ENCODE measurements around the gene CPXM2.
A peak's percentile ranks its signal among the peaks of the same experiment; 100 is the strongest.

CPXM2 gene

DNA sequence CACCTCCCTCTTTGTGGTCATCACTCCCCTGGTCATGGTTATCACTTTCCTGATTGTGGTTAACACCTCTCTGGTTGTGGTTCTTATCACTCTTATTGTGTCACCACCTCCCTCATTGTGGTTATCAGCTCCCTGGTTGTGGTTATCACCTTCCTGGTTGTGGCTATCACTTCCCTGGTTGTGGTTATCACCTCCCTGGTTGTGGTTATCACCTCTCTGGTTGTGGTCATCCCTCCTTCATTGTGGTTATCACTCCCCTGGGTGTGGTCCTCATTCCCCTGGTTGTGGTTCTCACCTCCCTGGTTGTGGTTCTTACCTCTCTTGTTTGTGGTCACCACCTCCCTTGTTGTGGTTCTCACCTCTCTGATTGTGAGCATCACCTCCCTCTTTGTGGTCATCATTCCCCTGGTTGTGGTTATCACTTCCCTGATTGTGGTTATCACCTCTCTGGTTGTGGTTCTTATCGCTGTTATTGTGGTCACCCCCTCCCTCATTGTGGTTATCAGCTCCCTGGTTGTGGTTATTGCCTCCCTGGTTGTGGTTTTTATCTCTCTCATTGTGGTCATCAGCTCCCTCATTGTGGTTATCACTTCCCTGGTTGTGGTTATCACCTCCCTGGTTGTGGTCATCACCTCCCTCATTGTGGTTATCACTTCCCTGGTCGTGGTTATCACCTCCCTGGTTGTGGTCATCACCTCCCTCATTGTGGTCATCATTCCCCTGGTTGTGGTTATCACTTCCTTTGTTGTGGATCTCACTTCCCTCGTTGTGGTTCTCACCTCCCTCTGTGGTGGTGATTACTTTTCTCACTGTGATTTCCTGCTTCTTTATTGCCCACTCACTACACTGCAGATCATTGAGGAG, 118.7 kb downstream of the CPXM2 start:
- no peak for DNase-seq

DNA sequence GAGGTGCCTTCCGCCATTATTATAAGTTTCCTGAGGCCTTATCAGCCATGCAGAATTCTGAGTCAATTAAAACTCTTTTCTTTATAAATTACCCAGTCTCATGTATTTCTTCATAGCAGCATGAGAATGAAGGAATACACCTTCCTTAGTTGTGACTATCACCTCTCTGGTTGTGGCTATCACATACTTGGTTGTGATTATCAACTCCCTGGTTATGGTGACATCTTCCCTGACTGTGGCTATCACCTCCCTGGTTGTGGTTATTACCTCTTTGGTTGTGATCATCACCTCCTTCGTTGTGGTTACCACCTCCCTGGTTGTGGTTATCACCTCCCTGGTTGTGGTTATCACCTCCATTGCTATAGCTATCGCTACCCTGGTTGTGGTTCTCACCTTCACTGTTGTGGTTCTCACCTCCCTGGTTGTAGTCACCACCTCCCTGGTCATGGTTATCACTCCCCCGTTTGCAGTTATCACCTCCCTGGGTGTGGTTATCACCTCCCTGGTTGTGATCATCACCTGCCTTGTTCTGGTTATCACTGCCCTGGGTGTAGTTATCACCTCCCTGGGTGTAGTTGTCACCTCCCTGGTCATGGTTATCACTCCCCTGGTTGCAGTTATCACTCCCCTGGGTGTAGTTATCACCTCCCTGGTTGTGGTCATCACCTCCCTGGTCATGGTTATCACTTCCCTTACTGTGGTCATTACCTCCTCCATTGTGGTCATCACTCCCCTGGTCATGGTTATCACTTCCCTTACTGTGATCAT, 119.5 kb downstream of the CPXM2 start:
- DNase-seq: no peak

DNA sequence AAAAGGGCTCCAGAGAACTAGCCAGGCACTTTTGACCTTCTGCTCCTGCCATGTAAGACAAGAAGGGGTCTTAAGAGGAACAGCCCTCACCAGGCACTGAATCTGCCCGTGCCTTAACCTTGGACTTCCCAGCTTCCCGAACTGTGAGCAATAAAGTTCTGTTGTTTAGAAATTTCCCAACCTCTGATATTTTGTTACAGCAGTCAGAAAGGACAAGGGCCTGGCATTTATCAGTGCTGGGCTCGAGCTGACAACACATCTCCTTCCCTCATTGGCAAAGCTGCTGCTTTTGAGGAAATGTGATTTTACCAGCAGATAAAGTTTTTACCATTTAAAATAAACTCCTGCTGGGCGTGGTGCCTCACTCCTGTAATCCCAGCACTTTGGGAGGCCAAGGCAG, 122.0 kb downstream of the CPXM2 start:
- DNase-seq: no peak

DNA sequence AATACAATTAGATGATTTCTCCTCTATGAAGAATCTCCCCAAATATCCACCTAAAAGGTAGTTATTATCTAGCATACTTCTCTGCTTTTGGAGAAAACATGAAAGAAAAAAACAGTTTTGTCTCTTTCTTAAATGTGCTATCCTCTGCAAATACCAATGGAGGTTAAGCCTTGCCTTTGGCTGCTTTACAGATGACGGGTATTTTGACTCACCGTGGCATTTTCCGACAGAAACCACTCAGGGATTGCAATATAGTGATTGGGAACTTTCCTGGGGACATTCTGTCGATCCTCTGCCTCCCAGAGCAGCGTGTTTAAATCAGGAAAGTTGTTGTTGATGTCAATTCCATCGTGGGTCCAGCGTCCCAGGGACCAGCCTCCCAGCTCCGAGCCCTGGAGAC, 124.8 kb downstream of the CPXM2 start:
- DNase-seq: no peak

DNA sequence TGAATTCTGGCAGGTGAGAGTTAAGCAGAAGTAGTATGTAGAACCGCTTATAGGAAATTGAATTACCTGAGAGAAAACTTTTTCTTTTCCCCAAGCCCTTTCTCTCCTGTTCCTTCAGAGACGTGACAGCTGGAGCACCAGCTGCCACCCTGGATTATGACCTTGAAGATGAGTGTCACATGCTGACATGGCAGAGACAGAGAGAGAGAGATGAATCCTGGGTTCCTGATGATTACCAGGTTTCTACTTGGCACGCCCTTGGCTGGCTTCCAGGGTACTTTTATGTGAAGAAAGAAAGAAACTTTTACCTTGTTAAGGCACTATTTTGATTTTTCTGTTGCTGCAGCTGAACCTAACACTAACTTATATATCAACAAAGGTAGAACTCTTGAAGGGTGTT, 125.6 kb downstream of the CPXM2 start:
- DNase-seq: no peak

DNA sequence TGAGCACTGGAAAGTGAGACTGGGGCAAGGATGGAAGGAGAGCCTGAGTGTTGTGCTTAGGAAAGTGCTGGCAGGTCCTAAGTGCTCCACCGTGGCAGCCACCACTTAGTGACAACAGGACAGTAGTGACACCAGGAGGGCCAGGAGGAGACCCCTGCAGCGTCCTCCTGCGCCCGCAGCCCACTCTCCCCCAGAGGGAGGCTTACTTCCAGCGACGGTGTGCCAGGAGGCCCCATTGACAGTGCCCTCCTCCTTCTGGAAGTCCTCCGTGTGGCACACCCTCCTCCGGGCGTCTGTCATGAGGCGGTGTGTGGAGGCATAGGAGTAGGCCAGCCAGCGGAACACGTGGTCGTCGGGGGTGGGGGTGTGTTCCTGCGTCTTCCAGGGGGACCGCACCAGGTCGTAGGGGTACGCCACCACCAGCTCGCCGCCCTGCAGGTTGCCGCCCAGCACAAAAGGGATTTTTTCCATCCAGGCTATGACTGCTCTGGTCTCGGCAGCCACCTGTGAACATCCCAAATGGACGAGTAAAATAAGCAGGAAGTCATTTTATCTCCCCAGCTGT, 129.9 kb downstream of the CPXM2 start:
- DNase-seq: no peak

DNA sequence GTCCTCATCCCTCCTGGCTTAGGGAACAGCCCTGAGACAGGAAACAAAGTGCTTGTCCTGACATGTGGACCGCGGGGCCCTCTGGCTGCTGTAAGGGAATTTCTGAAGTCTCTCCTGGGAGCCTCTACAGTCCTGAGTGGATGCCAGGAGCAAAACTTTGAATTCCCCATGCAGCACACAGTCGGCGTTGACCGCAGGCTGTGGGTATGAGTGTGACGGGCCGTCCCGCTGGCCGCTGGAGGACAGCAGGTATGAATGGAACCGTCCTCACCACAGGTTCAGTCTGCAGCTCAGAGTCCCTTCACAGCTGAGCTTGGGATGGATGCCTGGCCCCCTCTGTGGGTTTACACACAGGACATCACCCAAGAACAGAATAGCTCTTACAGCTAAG, 130.6 kb downstream of the CPXM2 start:
- no peak for DNase-seq

DNA sequence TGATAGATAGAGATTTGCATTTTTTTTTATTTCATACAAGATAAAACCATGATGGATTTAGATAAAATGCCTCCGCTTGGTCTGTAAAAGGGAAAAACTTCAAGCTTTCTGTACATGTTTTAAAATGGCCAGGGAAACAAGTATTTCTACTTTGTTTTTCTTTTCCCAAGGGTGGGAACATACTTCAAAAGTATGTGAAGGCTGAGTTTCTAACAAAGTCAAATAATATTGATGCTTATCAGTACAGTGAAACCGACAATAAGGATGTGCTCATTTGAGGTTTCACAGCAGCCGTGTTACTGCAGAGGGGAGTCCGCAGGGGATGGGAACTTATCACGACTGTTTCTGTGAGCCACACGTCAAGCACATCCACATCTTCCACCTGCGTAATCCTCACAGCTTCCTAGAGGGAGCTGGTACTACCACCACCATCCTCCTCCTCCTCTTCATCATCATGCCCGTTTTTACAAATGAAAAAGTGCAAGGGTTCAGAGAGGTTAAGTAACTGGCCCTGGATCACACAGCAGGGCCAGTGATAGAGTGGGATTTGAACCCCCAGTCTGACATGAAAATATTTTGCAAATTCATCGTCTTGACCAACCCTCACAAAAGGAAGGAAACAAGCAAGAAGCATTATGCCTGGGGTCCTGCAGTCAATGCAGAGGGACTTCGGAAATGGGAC, 131.1 kb downstream of the CPXM2 start:
- DNase-seq: no peak

DNA sequence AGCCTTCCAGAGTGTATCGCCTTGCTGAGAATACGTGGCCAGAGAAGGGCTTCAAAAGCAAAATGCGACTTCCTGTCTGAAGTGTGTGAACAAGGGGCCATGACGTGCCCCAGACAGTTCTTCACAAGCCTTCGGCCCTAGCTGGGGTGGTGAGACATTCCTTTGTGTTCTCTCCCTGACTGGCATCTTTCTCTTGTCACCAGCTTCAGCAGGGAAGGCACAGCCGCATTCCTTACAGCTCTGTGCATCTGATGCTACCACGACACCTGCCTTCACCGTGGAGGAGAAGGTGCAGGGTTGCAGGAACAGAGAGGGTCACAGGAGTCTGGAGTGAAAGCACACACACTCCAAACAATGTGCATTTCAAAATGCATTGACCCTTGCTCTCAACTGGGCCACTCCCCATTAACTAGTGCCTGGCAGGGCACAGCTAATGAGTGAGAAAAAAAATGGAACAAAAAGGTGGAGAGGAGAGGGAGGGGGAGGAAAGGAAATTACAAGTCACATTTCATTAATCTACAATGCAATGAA, 132.0 kb downstream of the CPXM2 start:
- peak; percentile 54 for DNase-seq

DNA sequence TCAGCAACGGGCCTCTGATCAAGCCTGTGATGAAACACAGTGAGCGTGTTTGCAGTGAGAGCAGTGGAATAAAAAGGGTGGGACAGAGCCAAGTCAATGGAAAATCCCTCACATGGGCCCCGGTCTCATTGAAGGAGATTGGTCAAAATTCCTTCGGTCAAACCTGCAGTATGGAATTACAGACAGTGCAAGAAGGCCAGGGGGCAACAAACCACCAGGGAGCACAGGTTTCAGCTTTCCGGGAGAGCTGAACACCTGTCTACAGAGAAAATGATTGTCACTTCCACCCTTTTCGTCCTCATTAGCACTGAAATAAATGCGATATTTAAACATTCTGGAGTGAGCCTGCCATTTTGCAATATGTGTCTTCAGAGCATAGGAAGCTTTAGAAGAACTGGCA, 132.6 kb downstream of the CPXM2 start:
- no peak for DNase-seq

DNA sequence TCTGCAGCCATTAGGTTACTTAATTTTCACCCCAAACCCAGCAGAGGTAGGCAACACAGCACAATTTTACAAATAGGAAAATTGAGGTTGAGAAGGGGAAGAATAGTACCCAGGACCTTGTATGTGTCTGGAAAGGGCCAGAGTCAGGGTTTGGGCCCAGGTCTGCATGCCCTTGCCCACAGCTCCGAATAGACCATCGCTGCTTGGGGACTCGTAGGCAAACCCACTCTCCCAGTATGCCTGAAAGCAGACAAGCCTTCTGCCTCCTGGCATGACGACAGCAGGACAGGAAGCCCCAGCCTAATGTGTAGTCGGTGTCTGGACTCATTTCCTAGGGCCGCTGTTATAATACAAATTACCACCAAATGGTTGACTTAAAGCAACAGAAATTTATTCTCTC, 133.8 kb downstream of the CPXM2 start:
- no peak for DNase-seq

DNA sequence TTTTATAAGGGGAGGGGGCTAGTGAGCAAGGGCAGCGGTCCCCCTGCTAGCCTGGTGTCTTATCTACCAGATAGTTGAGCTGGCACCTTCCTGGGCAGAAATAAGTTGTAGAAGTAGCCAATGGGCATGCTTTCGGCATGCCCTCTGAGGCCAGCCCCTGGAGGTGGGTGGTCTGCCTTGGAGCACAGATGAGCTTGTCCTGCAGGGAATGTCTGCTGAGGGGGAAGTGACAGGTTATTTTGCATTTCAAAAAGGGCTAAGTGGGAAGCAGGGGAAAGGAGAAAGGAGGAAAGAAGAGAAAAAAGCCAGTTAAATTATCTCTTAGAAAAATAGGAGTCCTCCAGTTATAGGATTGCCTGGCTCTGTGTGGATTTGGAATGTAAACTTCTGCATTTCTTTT, 136.5 kb downstream of the CPXM2 start:
- no peak for DNase-seq

DNA sequence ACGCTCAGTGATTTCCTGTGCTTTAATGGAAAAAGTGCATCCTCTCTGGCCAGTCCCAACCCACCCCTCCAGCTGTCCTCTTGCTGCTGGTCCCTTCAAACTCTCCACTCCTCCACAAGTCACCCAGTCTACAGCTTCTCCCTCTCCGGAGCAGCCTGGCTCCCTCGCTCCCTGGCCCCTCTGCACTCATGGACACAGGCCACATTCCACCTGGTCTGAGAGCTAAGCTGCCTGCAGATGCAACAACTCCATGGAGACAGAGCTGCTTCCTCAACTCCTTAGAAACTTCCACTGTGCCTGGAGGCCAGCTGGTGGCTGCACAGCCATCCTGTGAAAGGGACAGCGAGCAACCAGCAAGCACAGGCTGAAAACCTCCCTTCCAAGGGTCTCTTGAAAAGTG, 137.5 kb downstream of the CPXM2 start:
- no peak for DNase-seq

DNA sequence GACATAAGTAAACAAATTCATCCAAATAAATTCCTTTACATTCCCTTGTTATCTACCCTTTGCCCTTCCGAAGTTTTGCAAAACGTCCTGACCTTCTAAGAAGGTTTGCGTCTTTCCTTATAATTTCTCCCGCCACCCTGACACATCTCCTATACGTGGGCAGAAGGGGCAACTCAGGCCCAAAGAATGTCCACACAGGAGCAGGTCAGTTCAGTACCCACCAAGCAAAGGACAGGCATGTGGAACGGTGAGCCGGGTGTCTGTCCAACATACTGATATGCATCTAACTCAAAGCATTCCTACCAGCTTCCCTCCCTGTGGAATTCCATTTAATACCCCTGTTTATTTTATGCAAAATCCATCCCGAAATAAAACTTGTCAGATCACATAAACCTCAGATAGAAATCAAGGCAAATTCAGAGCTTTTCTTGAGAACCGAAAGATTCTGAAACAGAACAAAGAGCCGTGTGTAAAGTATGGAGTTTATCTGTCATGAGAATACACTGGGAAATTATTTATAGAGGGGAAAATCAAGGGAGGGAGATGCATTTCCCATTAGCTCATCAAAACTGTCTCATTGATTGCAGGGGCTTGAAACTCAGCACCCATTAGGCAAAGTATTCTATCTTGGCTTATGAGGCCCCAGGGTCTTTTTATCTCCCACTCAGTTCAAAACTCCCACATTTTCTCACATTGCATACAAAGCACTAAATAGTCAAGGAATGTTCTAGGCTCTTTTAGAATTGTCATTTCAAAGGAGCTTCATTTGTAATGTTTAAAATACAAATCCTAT, 140.1 kb downstream of the CPXM2 start:
- DNase-seq: no peak

DNA sequence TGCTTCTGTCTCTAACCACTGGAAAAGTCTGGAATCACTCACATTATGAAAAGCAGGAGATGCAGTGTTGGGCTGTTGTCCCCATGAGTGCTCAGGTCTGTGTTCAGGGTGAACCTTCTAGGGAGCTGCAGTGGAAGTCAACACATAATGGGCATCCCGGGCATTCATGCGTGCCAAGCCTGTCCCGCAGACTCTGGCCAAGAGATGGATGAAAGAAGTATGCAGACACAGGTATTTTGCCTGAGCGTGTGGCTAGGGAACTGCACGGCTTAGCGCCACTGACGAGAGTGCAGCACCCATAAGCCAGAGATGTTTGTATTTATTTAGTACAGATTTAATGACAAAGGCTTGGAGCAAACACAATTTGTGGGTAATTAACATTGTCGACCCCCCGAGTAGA, 140.7 kb downstream of the CPXM2 start:
- no peak for DNase-seq

DNA sequence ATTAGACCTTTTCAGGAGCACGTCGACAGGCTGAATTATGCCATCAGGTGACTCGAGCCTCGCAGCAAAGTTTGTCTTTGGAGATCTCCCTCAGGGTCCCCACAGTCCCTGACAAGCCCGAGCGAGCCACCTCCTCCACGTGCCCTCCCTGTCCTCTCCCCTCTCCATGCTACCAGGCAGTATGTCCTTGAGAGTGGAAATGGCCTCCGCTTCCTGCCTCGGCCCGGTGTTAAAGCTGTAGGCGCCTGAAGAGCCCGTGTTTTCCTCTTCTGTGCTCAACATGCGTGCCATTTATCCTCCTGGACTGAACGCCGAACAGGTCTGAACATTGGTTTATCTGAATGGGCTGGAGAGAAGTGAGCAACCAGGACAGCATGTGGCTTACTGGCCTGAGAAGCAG, 142.9 kb downstream of the CPXM2 start:
- DNase-seq: no peak

DNA sequence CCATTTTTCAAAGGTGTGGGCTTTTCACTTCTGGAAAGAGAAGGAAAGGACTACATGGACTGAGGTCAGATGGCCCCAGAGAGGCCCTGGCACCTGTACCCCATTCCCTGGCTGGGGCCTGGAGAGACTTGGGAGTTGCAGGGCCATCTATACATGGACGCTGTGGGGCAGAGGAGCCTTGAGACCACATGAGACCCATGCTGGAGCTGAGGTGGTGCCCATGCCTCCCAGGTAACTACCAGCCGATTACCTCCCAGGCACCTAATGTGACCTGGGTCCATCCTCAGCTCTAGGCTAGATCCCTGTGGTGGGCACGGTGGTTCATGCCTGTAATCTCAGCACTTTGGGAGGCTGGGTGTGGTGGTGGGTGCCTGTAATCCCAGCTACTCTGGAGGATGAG, 144.2 kb downstream of the CPXM2 start:
- no peak for DNase-seq

DNA sequence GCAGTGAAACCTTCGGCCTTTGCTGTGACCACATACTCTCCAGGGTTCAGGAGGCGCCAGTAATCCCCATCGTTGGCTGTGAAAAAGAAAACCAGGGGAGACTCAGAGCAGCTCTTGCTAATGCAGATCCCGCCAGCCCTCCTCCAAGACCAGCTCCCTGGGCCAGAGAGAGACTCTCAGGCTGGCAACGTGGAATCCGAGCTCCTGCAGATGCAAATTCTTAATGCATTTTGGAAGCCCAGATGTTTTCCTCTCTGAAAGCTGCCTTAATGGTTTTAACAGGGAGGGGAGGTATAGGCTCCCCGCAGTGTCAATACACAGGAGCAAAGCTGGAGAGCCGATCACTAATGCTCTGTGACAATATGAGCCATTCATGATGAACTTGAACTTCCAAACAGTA, 144.7 kb downstream of the CPXM2 start:
- no peak for DNase-seq

DNA sequence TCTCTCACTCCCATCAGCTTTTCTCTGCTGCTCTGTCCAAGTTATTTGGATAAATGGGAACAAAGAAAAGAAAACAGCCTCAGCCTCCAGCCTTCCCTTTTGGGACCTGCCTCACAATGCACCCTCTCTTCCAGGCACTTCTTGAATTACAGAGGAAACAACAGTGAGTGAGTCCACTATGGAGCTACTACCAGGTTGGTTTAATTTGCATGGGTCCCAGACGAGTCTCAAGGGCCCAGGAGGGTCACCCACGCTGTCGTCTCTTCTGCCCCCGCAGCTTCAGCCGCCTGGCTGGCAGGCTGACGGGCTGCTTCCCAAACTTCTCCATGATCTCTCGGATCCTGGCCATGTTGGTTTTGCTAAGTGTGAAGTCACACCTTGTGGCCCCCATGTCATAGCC, 145.1 kb downstream of the CPXM2 start:
- DNase-seq: no peak

DNA sequence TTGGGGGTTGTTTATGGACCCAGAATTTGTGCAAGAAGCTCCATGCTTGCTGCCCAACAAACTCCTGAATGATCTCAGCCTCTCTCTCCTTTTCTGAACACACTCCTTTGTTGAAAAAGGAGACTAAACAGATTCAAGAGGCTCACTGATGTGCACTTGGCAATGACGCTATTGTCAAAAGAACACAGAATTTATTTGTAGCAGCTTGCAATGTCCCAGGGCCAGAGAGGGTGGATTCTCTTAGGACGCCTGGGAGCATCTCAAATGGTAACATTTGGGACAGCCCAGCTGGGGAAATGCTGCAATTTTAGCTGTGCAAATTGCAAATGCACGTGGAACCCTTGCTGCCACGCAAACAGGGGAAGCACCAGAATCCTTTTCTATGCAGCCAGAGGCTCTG, 145.5 kb downstream of the CPXM2 start:
- no peak for DNase-seq

DNA sequence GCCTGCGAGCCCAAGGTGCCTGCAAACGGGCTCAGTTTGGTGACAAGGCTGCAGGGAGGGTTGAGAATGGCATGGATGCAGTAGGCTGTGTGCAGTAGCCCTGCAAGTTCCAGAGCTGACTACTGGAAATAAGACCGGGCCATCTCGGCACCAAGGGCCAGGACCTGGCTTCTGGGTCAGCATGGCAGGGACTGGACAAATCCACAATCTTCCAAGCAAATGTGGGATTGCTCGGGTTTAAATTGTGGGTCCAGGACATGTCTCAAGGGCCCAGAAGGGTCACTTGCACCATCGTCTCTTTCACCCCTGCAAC, 147.4 kb downstream of the CPXM2 start:
- DNase-seq: no peak
